Measurements from ENCODE around the gene OSBPL2. TPM values are rescaled to one million over a fixed set of nuclear protein-coding genes. Genes with fewer than 3 reads are reported as not detected.

Gene OSBPL2
- total and polyA plus RNA-seq, 2 donors (not counting 1 experiment from before 2014, with no cell fraction given) = 28.1 to 74.3 TPM

- Histone ChIP-seq H4K20me1 (ENCODE audit: control insufficient read depth, insufficient read depth, low read length, poor library complexity, severe bottlenecking) (peaks cover 96% of the 10 kb centered on the region), H3K4me1 (ENCODE audit: control insufficient read depth in 2 of 2, insufficient read depth in 2 of 2, low read length in 2 of 2) (peaks cover 12 to 17% of the 10 kb centered on the region in 2 donors), H3K79me2 (ENCODE audit: control insufficient read depth, insufficient read depth, low read length) (peaks cover 99% of the 10 kb centered on the region), H3K27ac (ENCODE audit: low read length in 2 of 2) (no peak overlapping the region), H3K36me3 (replicated peaks in 1 of 2; ENCODE audit: control extremely low read depth in 1 of 2, control insufficient read depth in 1 of 2, extremely low read depth in 1 of 2, insufficient read depth in 2 of 2, low read length in 1 of 2) (peaks cover 0 to 27% of the 10 kb centered on the region in 2 experiments), H3K4me2 (replicated peaks; ENCODE audit: low read depth, low read length, poor library complexity, severe bottlenecking) (no peak overlapping the region), H3K9me3 (ENCODE audit: control extremely low read depth in 1 of 3, control insufficient read depth in 2 of 3, insufficient read depth in 1 of 3, low read length in 2 of 3) (no peaks in the 10 kb centered on the region), H3K9ac (ENCODE audit: low read length) (no peak overlapping the region), H3K4me3 (ENCODE audit: control extremely low read depth in 1 of 5, extremely low read depth in 1 of 5, insufficient read depth in 1 of 5, low read depth in 2 of 5, low read length in 4 of 5) (no peak overlapping the region), H3K27me3 (replicated peaks in 1 of 4; ENCODE audit: control extremely low read depth in 1 of 4, control insufficient read depth in 3 of 4, insufficient read depth in 4 of 4, low read length in 3 of 4) (no peaks in the 10 kb centered on the region), H2AFZ (ENCODE audit: insufficient read depth, low read depth, low read length, poor library complexity, severe bottlenecking) (no peak overlapping the region)
- peaks cover 31% of the 10 kb centered on the region for H3K4me1 Mint-ChIP-seq
- H3K27me3 Mint-ChIP-seq = no peaks in the 10 kb centered on the region
- H3K9me3 Mint-ChIP-seq (ENCODE audit: insufficient read depth) = no peaks in the 10 kb centered on the region
- no peak for ATAC-seq (ENCODE audit: low read depth)
- CTCF ChIA-PET = no interaction called here
- no peak for DNase-seq
- POLR2A ChIA-PET = no interaction called here
- no peak overlapping the region for H3K27ac Mint-ChIP-seq
- 67% methylated on average over 16 of the region's 17 CpGs for WGBS (ENCODE audit: insufficient coverage)
- H3K4me3 Mint-ChIP-seq = no peak overlapping the region
- intact Hi-C loops (cut with micrococcal nuclease) = no loop called here
- TF ChIP-seq, protein P1, sequence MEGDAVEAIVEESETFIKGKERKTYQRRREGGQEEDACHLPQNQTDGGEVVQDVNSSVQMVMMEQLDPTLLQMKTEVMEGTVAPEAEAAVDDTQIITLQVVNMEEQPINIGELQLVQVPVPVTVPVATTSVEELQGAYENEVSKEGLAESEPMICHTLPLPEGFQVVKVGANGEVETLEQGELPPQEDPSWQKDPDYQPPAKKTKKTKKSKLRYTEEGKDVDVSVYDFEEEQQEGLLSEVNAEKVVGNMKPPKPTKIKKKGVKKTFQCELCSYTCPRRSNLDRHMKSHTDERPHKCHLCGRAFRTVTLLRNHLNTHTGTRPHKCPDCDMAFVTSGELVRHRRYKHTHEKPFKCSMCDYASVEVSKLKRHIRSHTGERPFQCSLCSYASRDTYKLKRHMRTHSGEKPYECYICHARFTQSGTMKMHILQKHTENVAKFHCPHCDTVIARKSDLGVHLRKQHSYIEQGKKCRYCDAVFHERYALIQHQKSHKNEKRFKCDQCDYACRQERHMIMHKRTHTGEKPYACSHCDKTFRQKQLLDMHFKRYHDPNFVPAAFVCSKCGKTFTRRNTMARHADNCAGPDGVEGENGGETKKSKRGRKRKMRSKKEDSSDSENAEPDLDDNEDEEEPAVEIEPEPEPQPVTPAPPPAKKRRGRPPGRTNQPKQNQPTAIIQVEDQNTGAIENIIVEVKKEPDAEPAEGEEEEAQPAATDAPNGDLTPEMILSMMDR (IDR thresholded peaks at IDR 0.05) = no peak
- TF ChIP-seq EZH2 (IDR thresholded peaks at IDR 0.05; ENCODE audit: borderline replicate concordance, insufficient read depth, low read depth, low read length, poor library complexity, severe bottlenecking) = no peak
Measured at GRCh38 chr20:62244644-62245108, 6.4 kb downstream of the OSBPL2 start.

GRCh38 chr20:62245911-62246280 lies 7.6 kb downstream of the OSBPL2 start:
- Histone ChIP-seq H3K9ac (ENCODE audit: low read length) (no peak overlapping the region), H3K27ac (ENCODE audit: low read length in 2 of 2) (no peak overlapping the region), H3K9me3 (ENCODE audit: control extremely low read depth in 1 of 3, control insufficient read depth in 2 of 3, insufficient read depth in 1 of 3, low read length in 2 of 3) (no peaks in the 10 kb centered on the region), H3K27me3 (replicated peaks in 1 of 4; ENCODE audit: control extremely low read depth in 1 of 4, control insufficient read depth in 3 of 4, insufficient read depth in 4 of 4, low read length in 3 of 4) (no peaks in the 10 kb centered on the region), H3K4me3 (ENCODE audit: control extremely low read depth in 1 of 5, extremely low read depth in 1 of 5, insufficient read depth in 1 of 5, low read depth in 2 of 5, low read length in 4 of 5) (no peak overlapping the region), H3K36me3 (replicated peaks in 1 of 2; ENCODE audit: control extremely low read depth in 1 of 2, control insufficient read depth in 1 of 2, extremely low read depth in 1 of 2, insufficient read depth in 2 of 2, low read length in 1 of 2) (peaks cover 0 to 27% of the 10 kb centered on the region in 2 experiments), H4K20me1 (ENCODE audit: control insufficient read depth, insufficient read depth, low read length, poor library complexity, severe bottlenecking) (peaks cover 95% of the 10 kb centered on the region), H3K4me1 (ENCODE audit: control insufficient read depth in 2 of 2, insufficient read depth in 2 of 2, low read length in 2 of 2) (peaks cover 9 to 16% of the 10 kb centered on the region in 2 donors), H2AFZ (ENCODE audit: insufficient read depth, low read depth, low read length, poor library complexity, severe bottlenecking) (no peak overlapping the region), H3K79me2 (ENCODE audit: control insufficient read depth, insufficient read depth, low read length) (peaks cover 99% of the 10 kb centered on the region), H3K4me2 (replicated peaks; ENCODE audit: low read depth, low read length, poor library complexity, severe bottlenecking) (no peak overlapping the region)
- Mint-ChIP-seq H3K4me3 (no peak overlapping the region), H3K9me3 (ENCODE audit: insufficient read depth) (no peaks in the 10 kb centered on the region), H3K27me3 (no peaks in the 10 kb centered on the region), H3K4me1 (peaks cover 31% of the 10 kb centered on the region), H3K27ac (no peak overlapping the region)
- no peak for TF ChIP-seq EZH2 (IDR thresholded peaks at IDR 0.05; ENCODE audit: borderline replicate concordance, insufficient read depth, low read depth, low read length, poor library complexity, severe bottlenecking)
- TF ChIP-seq, protein P1 (IDR thresholded peaks at IDR 0.05) = no peak
- POLR2A ChIA-PET = no interaction called here
- ATAC-seq (ENCODE audit: low read depth) = no peak
- no peak for DNase-seq
- WGBS (ENCODE audit: insufficient coverage) = 96% methylated on average over 19 of the region's 19 CpGs
- CTCF ChIA-PET = no interaction called here
- intact Hi-C loops (cut with micrococcal nuclease) = no loop called here
